ENCODE results near the gene ROPN1B.
"Not testable (repeated sequence)": the region's sequence is repeated elsewhere in the genome, so short reads cannot be mapped to it uniquely, and the experiment has no call there.

The ROPN1B gene

DNA sequence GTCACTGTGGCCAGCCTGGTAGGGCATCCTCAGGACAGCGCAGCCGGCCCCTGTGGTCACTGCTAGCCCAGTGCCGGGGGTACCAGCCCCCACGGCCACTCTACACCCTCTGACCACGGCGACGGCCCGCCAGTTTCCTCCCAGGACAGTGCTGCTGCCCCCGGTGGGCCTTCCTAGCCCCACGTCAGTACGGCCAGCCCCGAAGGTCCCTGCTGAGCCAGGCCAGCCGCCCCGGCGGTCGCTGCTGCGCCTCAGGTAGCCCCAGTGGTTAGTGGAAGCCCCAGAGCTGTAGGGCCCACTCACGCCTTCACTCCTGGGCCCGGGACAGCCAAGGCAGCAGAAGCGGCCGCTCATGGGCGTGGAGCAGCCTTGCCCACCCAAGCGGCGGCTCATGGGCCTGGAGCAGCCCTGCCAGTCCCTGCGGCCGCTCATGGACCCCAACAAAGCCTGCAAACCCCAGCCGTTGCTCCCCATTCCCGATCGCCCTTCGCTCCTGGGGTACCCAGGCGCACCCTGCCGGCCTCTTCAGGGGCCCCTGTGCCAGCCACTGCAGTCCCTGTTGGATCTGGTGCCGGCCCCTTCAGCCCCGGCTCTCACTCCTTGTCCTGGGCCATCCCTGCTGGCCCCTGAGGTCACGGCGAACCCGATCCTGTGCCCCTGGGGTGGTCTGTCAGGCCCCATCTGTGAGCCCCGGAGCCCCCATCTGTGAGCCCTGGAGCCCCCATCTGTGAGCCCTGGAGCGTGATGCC lies 9.5 kb upstream of the ROPN1B start:
- Histone ChIP-seq H3K4me1 (ENCODE audit: control insufficient read depth in 1 of 2, insufficient read depth in 2 of 2, low read length in 2 of 2) (no peaks in the 10 kb centered on the region), H3K9me3 (ENCODE audit: control insufficient read depth in 1 of 2, low read length in 2 of 2) (no peaks in the 10 kb centered on the region), H3K27me3 (ENCODE audit: low read depth, low read length) (peaks cover 5% of the 10 kb centered on the region), H3K27ac (ENCODE audit: low read length) (no peak overlapping the region), H3K36me3 (ENCODE audit: control insufficient read depth in 1 of 2, insufficient read depth in 2 of 2, low read length in 2 of 2) (no peaks in the 10 kb centered on the region), H3K4me3 (ENCODE audit: low read depth in 1 of 2, low read length in 2 of 2) (no peak overlapping the region)

DNA sequence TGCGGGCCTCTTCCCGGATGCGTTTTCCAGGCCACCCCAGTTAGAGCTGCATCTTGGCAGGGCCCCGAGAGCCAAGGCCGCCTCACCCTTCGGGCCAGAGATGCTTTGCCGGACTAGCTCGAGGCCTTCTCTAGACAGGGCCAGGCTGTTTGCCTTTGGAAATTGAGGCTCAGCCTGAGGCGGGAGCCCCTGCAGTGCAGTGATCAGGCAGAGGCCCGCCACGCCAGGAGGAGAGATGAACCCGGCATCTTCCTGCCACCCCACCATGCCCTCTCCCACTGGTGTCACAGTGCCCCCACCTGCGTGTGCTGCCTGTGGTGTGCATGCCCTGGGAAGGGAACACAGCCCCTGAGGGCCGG lies 8.9 kb upstream of the ROPN1B start:
- peaks cover 5% of the 10 kb centered on the region for H3K27me3 ChIP-seq (ENCODE audit: low read depth, low read length)
- H3K9me3 ChIP-seq (ENCODE audit: control insufficient read depth in 1 of 2, low read length in 2 of 2): no peaks in the 10 kb centered on the region
- no peaks in the 10 kb centered on the region for H3K36me3 ChIP-seq (ENCODE audit: control insufficient read depth in 1 of 2, insufficient read depth in 2 of 2, low read length in 2 of 2)
- no peak overlapping the region for H3K4me3 ChIP-seq (ENCODE audit: low read depth in 1 of 2, low read length in 2 of 2)
- H3K4me1 ChIP-seq (ENCODE audit: control insufficient read depth in 1 of 2, insufficient read depth in 2 of 2, low read length in 2 of 2): no peaks in the 10 kb centered on the region
- no peak overlapping the region for H3K27ac ChIP-seq (ENCODE audit: low read length)

DNA sequence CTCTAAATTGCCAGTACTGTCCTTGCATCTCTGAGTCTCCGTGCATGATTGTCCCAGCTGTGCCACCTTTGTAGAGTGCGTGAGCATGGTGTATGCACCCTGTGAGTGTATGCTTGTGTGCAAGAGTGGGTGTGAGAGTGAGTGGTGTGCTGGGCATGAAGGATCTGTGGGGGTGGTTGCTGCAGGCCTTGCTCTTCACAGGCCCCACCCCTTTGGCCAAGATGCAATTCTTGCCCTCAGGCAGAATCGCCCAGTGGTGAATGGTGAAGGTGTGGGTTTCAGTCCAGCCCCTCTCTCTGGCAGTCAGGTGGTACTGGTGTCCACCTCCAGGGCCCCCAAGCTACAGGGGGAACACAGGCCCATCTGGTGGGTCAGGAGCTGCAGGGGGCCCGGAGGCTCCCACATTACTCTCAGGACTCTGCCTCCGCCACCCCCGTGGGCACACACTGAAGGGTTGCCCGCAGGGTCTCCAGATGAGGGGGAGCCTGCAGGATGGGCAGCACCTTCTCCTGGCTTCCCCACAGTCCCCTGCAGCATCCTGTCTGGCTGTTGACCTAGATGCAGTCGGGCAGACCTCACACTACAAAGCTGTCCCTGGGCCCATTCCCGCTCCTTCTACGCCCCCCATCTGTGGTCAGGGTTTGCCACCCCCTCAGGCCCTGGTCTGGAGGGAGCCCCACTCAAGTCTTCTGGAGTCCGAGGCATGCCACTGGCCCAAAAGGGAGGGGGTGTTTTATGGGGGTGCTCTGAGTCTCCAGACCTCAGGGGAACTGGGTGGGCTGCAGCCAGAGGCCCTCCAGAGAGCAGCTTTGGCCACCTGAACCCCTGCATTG lies 8.3 kb upstream of the ROPN1B start:
- Histone ChIP-seq H3K36me3 (ENCODE audit: control insufficient read depth in 1 of 2, insufficient read depth in 2 of 2, low read length in 2 of 2) (no peaks in the 10 kb centered on the region), H3K9me3 (ENCODE audit: control insufficient read depth in 1 of 2, low read length in 2 of 2) (no peaks in the 10 kb centered on the region), H3K27ac (ENCODE audit: low read length) (no peak overlapping the region), H3K4me1 (ENCODE audit: control insufficient read depth in 1 of 2, insufficient read depth in 2 of 2, low read length in 2 of 2) (no peaks in the 10 kb centered on the region), H3K4me3 (ENCODE audit: low read depth in 1 of 2, low read length in 2 of 2) (no peak overlapping the region), H3K27me3 (ENCODE audit: low read depth, low read length) (peaks cover 5% of the 10 kb centered on the region)

DNA sequence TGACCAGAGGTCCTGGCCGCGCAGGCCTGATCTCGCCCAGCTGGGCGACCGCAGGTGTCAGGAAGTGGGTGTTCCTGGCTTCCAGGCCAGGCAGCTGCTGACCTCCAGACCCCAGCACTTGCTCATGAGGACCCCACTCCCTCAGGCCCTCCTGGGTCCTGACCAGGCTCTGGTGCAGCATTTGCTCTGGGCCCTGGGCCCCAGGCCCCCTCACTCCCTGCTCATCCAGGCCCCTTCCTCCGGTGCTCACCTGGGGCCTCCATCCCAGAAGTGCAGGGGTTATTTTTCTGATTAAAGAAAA lies 7.7 kb upstream of the ROPN1B start:
- no peaks in the 10 kb centered on the region for H3K36me3 ChIP-seq (ENCODE audit: control insufficient read depth in 1 of 2, insufficient read depth in 2 of 2, low read length in 2 of 2)
- no peaks in the 10 kb centered on the region for H3K9me3 ChIP-seq (ENCODE audit: control insufficient read depth in 1 of 2, low read length in 2 of 2)
- no peak overlapping the region for H3K4me3 ChIP-seq (ENCODE audit: low read depth in 1 of 2, low read length in 2 of 2)
- H3K4me1 ChIP-seq (ENCODE audit: control insufficient read depth in 1 of 2, insufficient read depth in 2 of 2, low read length in 2 of 2): no peaks in the 10 kb centered on the region
- peaks cover 5% of the 10 kb centered on the region for H3K27me3 ChIP-seq (ENCODE audit: low read depth, low read length)
- no peak overlapping the region for H3K27ac ChIP-seq (ENCODE audit: low read length)

DNA sequence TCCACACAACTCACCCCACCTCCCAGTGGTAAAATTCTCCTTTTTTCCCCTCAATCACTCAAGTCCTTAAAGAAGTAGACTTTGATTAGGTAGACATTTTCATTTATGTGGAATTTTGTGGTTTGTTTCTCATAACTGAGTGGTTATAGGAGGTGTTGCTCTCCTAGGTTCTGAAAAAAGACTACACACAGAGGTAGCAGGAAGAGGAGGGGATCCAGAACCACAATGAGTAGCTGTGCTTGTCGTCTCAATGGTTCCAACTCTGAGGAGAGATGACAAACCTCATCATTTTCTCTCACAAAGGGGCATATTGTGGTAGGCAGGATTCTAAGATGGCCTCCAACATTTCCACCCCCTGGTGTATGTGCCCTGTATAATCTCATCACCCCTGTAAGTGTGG lies 5.1 kb upstream of the ROPN1B start:
- H3K27me3 ChIP-seq (ENCODE audit: low read depth, low read length); H3K27ac ChIP-seq (ENCODE audit: low read length); H3K4me3 ChIP-seq (ENCODE audit: low read depth in 1 of 2, low read length in 2 of 2); H3K4me1 ChIP-seq (ENCODE audit: control insufficient read depth in 1 of 2, insufficient read depth in 2 of 2, low read length in 2 of 2); H3K36me3 ChIP-seq (ENCODE audit: control insufficient read depth in 1 of 2, insufficient read depth in 2 of 2, low read length in 2 of 2); H3K9me3 ChIP-seq (ENCODE audit: control insufficient read depth in 1 of 2, low read length in 2 of 2): not testable (repeated sequence)

DNA sequence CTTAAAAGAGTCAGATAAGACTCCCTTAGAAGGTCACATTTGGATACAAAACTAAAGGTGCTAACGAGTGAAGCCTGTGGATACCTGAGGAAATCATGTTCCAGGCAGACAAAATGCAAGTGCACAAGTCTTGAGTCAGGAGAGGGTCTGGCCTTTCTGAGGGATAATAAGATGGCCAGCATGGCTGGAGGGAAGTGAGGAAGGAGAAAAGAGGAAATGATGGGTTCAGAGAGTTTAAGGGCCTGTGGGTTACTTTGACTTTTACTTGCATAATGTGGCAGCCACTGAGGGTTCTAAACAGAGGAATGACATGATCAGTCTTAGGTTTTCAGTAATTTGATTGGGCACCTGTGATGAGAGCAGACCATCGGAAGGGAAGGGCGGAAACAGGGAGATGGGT lies 3.5 kb upstream of the ROPN1B start:
- no peaks in the 10 kb centered on the region for H3K36me3 ChIP-seq (ENCODE audit: control insufficient read depth in 1 of 2, insufficient read depth in 2 of 2, low read length in 2 of 2)
- H3K27me3 ChIP-seq (ENCODE audit: low read depth, low read length): peaks cover 5% of the 10 kb centered on the region
- no peak overlapping the region for H3K27ac ChIP-seq (ENCODE audit: low read length)
- no peak overlapping the region for H3K4me3 ChIP-seq (ENCODE audit: low read depth in 1 of 2, low read length in 2 of 2)
- H3K4me1 ChIP-seq (ENCODE audit: control insufficient read depth in 1 of 2, insufficient read depth in 2 of 2, low read length in 2 of 2): no peaks in the 10 kb centered on the region
- H3K9me3 ChIP-seq (ENCODE audit: control insufficient read depth in 1 of 2, low read length in 2 of 2): no peaks in the 10 kb centered on the region

DNA sequence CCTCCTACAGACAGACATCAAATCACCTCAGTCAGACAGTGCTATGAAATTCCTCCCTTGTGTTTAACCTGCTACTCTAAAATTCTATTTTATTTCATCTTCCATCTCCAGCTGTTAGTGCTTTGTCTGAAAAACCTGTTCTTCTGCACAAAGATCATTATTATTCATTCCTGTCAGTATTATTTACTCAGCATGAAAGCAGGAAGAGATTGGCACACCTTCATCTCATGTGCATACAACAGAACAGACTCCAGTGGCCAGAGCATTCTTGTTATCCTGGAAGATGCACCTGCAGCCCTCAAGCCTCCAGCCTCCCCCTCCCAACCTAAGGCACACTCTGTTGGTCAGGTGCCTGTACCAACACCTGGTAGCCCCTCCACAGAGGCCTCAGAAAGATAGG lies 1.8 kb upstream of the ROPN1B start:
- Histone ChIP-seq H3K9me3 (ENCODE audit: control insufficient read depth in 1 of 2, low read length in 2 of 2) (no peaks in the 10 kb centered on the region), H3K4me3 (ENCODE audit: low read depth in 1 of 2, low read length in 2 of 2) (no peak overlapping the region), H3K36me3 (ENCODE audit: control insufficient read depth in 1 of 2, insufficient read depth in 2 of 2, low read length in 2 of 2) (no peaks in the 10 kb centered on the region), H3K27ac (ENCODE audit: low read length) (no peak overlapping the region), H3K4me1 (ENCODE audit: control insufficient read depth in 1 of 2, insufficient read depth in 2 of 2, low read length in 2 of 2) (peaks cover 0 to 5% of the 10 kb centered on the region in 2 donors), H3K27me3 (ENCODE audit: low read depth, low read length) (peaks cover 5% of the 10 kb centered on the region)

DNA sequence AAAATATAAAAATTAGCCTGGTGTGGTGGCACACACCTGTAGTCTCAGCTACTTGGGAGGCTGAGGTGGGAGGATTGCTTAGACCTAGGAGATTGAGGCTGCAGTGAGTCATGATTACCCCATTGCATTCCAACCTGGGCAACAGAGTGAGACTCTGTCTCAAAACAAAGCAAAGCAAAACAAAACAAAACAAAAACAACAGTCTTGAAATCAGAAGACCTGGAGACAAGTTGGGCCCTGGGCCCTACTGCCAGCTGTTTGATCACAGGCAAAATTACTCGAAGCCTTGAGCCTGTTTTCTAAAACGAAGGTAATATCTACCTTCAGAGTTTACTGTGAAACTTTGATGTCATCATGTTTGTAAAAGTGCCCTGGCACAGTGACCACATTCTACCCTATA lies 857 bp upstream of the ROPN1B start:
- H3K27me3 ChIP-seq (ENCODE audit: low read depth, low read length); H3K4me1 ChIP-seq (ENCODE audit: control insufficient read depth in 1 of 2, insufficient read depth in 2 of 2, low read length in 2 of 2); H3K36me3 ChIP-seq (ENCODE audit: control insufficient read depth in 1 of 2, insufficient read depth in 2 of 2, low read length in 2 of 2); H3K9me3 ChIP-seq (ENCODE audit: control insufficient read depth in 1 of 2, low read length in 2 of 2); H3K27ac ChIP-seq (ENCODE audit: low read length); H3K4me3 ChIP-seq (ENCODE audit: low read depth in 1 of 2, low read length in 2 of 2): not testable (repeated sequence)

DNA sequence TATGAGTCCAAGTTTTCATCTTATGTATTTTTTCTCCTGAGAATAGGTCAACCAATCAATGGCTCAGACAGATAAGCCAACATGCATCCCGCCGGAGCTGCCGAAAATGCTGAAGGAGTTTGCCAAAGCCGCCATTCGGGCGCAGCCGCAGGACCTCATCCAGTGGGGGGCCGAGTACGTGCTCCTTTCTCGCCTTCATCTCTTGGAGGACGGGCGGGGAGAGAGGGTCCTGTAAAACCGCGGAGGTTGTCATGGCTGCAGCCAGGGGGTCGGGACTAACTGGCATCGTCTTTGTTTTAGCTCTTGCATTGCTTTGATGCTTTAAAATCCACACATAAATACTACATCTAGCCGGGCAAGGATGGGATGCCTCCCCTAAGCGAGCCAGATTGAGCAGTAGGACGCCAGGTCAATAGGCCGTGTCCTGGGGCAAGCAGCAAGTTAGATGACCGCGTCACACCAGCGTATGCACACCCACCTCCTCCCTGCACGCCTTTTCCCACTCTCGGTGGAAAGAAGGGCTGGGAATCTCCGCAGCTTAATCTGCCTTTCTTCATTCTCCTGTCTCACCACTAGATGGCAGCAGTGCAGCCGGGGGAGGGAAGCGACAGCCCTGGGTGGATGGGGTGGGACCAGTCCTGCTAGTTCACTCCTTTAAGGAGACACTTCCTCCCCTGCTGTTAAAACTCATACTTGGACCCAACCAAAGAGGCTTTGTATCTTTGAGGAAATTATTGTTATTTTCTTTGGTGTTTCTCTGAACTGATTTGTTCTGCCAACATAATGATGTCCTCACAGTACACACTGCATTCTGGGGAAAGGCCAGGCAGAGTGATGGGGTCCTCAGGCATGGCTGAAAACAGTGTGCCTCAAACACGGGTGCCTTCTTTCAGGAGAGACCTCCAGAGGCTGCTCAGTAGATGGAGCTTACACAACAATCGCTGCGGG lies 3.3 kb downstream of the ROPN1B start:
- H3K9me3 ChIP-seq (ENCODE audit: control insufficient read depth in 1 of 2, low read length in 2 of 2); H3K4me1 ChIP-seq (ENCODE audit: control insufficient read depth in 1 of 2, insufficient read depth in 2 of 2, low read length in 2 of 2); H3K36me3 ChIP-seq (ENCODE audit: control insufficient read depth in 1 of 2, insufficient read depth in 2 of 2, low read length in 2 of 2); H3K27me3 ChIP-seq (ENCODE audit: low read depth, low read length); H3K27ac ChIP-seq (ENCODE audit: low read length): not testable (repeated sequence)
- peak overlapping the region; percentile 48 to 58 for H3K4me3 ChIP-seq (ENCODE audit: low read depth in 1 of 2, low read length in 2 of 2)

DNA sequence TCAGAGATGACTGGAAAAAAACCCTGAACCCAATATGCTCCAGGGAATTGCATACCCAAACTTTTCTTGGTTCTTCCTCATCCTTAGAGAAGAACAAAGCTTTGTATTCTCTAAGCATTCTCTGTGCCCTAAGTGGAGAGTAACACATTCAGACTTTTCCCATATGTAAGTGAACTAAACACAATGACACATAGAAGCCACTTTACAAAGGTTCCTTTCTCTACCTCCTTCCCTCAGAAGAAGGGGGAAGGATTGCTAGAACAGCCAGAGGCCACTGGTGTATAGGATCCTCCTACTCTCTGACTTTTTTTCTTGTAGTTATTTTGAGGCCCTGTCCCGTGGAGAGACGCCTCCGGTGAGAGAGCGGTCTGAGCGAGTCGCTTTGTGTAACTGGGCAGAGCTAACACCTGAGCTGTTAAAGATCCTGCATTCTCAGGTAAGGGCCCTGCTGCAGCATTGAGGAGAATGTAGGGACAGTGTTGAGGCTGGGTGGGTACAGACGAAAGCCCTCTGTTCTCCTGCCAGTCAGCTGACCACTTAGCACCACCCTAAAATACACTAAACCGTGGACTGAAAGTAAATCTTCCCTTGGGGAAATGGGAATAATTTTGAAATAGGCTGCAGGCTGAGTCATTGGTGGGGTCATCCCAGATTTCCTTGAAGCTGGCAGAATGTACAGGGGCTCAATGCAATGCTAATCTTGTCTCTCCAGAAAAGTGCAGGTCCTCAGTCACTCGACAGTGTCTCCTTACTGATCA lies 6.4 kb downstream of the ROPN1B start:
- H3K4me3 ChIP-seq (ENCODE audit: low read depth in 1 of 2, low read length in 2 of 2); H3K9me3 ChIP-seq (ENCODE audit: control insufficient read depth in 1 of 2, low read length in 2 of 2); H3K27ac ChIP-seq (ENCODE audit: low read length); H3K36me3 ChIP-seq (ENCODE audit: control insufficient read depth in 1 of 2, insufficient read depth in 2 of 2, low read length in 2 of 2); H3K27me3 ChIP-seq (ENCODE audit: low read depth, low read length); H3K4me1 ChIP-seq (ENCODE audit: control insufficient read depth in 1 of 2, insufficient read depth in 2 of 2, low read length in 2 of 2): not testable (repeated sequence)

DNA sequence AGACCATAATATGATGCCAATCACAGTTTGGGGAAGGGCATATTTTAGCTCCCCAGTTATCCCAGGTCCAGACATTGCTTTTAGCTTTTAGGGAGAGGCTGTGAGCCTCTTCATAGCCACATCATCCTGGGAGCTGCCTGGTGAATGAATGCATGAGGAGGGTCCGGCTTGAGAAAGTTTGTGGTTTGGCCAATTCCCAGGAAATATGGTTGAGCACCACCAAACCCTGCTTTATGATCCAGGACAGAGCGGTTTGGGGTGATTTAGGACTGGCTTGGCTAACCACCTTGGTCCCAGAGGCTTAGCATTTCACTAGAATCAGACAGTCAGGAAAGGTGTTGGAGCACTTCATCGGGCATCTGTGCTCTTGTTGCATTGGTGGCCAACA lies 7.0 kb downstream of the ROPN1B start:
- not testable (repeated sequence) for H3K9me3 ChIP-seq (ENCODE audit: control insufficient read depth in 1 of 2, low read length in 2 of 2); H3K27me3 ChIP-seq (ENCODE audit: low read depth, low read length); H3K27ac ChIP-seq (ENCODE audit: low read length); H3K36me3 ChIP-seq (ENCODE audit: control insufficient read depth in 1 of 2, insufficient read depth in 2 of 2, low read length in 2 of 2); H3K4me1 ChIP-seq (ENCODE audit: control insufficient read depth in 1 of 2, insufficient read depth in 2 of 2, low read length in 2 of 2); H3K4me3 ChIP-seq (ENCODE audit: low read depth in 1 of 2, low read length in 2 of 2)

Measured in muscle layer of duodenum (tissue), 2 donors.